HG03025 (cell line): ENCODE data around the gene PPP2R5E.
"Not testable (repeated sequence)": the region's sequence is repeated elsewhere in the genome, so short reads cannot be mapped to it uniquely, and the experiment has no call there.

Experiments
- ATAC-seq: cut with Tn5 transposase; IDR thresholded peaks from one replicate; pipeline ENCODE4 v1.9.1; 2021; ENCODE audit warnings: mild to moderate bottlenecking, moderate library complexity; ENCODE audit not compliant: unreplicated experiment, low FRiP score

Gene PPP2R5E

DNA sequence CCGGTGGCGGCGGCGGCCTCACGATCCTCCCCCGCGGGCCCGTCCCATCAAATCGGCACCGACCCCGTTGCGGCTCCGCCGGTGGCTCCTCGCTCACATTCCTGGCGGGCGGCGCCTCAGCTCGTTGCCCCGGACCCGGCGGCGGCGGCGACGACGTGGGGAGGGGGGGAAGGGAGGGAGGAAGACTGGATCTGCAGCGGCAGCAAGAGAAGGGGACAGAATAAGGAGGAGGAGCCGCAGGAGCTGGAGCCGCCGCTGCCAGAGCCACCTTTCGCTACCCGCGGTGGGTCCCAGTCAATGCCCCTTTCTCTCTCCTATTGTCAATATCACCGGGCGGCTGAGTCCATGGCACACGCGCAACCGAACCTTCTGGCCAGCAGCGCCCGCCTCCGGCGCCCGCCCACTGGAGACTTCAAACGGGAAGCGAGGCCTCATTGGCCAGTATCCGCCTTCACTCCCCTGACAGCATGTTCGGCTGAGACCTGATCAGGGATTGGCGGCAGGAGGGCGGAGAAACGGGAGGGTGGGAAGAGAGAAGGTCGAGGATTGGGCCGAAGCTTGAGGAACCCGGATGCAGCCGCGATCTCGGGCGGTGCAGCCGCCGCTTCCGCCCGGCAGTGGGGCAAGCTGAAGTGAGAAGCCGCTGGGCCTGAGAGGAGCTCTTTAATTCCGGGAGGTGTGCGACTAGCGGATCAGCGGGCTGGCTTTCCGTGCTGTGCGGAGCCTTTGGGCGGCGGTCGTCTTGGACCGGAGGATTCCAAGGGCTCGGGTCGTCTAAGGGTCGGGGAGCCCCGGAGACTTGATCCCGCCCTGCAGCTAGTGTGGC, at the start of gene PPP2R5E:
Gene PPP2R5E, minus strand, starts transcription at position 378 of the 826 bp plus-strand sequence. CDS start 3,692 bp downstream, outside the sequence.
- ATAC-seq: peak; percentile 96

DNA sequence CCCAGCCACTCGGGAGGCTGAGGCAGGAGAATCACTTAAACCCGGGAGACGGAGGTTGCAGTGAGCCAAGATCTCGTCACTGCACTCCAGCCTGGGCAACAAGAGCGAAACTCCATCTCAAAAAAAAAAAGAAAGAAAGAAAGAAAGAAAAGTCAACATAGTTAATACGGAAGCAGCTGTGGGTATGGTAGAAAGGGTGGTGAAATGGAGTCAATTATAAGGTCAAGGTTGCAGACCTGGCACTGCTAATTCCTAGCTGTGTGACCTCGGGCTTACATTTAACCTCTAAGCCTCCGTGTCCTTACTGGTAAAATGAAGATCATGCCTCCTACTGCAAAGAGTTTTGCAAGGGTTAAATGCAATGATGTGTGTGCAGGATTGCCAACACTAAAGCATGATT, 39.9 kb upstream of the PPP2R5E start:
- not testable (repeated sequence) for ATAC-seq

DNA sequence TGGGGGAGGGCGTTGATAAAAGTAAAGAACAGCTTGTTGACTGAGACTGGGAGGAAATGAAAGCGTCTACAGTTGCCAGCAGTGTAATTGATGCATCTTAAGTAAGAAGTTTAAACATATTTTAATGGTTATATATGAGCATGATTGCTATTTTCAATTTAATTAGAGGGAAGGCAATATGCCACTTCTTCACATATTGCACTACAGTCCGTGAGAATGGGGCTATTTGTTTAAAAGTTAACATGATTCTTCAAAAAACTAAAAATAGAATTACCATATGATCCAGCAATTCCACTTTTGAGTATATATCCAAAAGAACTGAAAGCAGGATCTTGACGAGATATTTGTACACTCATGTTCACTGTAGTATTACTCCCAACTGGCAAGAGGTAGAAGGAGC, 38.3 kb upstream of the PPP2R5E start:
- no peak for ATAC-seq

DNA sequence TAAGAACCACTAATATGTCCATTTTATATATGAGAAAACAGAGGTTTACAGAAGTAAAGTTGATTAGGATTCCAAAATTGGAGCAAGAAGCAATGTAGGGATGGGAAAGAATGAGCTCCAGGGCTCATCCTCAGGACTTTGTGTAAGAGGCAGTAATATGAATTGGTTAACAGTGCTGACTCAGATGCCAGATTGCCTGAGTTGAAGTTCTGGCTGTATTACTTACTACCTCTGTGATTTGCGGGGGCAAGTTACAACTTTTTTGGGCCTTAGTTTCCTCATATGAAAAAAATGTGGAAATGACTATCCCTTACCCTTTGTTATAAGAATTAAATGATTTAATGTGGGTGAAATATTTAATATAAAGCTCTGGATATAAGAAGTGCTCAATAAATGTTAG, 35.1 kb upstream of the PPP2R5E start:
- ATAC-seq: no peak

DNA sequence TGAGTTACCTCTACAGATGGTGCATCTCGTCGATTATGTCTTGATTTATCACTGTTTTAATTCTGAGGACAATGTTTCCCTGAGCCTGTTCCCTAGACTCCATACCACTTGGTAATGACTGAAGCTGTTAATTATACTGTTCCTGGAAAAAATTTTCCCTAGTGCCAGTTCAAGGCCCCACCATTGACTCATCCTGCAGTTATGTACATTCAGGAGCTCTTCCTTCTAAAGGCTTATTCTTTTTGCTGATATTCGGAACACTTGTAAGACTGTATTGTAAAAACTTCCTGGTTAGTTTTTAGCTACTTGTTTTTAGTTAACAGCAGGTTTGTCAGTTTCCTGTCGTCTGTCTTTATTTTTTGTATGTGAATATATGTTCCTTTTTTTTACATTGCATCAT, 30.4 kb upstream of the PPP2R5E start:
- no peak for ATAC-seq

DNA sequence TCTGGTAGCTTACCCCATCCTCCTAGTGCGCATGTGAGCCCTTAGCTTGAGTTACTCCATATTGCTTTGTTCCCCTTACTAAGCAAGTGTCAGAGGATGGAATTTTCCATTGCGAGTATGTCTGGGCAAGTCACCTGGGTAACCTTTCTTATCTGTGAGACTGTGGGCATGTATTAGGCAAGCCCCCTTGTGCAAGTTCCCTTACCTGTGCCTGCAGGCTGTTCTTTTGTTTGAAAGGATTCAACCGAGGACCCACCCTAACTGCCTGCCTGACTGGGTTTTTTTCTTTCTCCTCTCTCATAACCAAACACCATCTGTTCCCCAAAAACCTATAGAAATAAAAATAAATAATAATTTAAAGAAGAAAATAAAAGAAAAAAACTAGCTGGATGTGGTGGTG, 22.3 kb upstream of the PPP2R5E start:
- no peak for ATAC-seq

DNA sequence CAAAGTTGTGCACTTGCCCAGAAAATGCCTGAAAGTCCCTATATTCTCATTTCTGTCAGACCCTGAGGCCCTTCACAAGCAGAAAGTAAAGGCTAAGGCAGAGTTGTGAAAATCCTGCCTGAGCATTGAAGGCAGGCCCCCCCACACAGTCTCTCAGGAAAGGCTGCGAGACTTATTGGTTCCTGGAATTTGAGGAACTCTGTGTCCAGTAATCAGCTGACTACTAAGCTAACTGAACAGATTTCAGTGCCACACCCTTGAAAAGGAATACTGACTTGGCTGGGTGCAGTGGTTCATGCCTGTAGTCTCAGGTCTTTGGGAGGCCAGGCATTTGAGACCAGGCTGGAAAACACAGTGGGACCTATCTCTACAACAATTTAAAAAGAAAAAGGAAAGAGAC, 21.1 kb upstream of the PPP2R5E start:
- ATAC-seq: no peak

DNA sequence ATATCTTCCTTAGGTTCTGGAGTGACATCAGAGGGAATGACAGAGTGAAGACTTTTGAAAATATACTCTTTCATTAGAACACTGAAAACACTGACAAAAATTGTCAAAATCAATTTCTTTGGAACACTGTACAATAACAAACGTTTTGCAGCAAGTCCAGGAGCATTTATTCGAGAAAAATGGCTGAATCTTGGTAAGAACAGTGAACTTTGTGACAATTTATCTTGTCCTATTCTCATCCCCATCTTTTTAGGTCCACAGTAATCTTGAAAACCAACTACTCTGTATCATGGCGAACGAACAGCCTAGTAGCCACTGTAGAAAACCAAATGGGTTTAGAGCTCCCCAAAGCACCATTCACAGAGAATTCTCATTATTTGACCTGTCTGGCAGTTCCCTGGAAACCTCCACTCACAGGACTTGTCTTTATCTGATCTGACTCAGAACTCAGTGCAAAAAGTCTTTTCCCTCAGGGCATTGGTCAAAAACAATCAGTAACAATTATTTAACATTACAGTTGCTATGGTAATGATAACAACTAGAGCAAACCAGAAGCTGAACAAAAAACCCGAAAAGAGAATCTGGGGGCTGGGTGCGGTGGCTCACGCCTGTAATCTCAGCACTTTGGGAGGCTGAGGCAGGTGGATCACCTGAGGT, 20.3 kb upstream of the PPP2R5E start:
- ATAC-seq: no peak

DNA sequence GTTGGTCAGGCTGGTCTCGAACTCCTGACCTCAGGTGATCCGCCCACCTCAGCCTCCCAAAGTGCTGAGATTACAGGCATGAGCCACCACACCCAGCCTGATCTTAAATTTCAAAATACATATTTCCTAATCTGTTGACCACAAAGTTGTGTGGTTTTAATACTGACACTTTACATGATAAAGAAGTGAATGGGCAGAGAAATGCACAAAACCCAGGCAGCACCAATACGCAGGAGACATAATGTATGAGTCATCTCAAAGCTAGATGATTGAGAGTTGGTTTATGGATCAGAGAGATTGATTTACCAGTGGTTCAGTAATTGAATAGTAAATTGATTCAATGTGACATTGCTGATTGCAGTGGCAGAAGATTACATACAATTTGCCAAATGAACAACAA, 19.2 kb upstream of the PPP2R5E start:
- ATAC-seq: no peak

DNA sequence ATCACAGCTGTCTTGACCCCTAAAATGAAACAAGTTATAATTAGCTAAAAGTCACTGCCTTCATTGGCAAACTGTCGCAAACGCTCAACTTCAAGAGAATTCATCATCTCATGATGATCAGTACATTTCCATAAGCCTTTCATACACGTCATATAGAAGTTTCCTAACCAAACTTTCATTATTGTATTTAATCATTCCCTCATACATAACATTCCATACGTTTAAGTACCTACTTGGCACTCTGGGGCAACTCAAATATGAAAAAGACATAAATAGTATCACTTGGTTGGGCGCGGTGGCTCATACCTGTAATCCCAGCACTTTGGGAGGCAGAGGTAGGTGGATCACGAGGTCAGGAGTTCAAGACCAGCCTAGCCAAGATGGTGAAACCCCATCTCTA, 12.4 kb upstream of the PPP2R5E start:
- ATAC-seq: no peak

DNA sequence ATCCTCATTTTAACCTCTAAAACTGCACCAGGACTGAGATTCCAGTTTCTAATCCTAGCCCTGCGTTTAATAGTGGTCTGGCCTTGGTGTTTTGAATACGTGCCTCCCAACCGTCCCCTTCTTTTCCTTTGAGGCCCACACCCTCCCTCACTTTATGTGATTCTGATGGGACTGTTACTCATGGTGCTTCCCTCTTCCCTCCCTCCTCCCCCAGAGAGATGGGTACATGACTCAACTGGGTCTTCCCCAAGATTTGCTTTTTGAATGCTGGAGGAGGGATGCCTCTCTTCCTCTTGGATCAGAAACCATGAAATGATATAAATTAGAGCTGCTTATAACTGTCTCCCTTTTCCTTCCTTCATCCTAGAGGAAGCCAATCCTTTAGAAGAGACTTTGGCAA, 8.2 kb upstream of the PPP2R5E start:
- ATAC-seq: no peak

DNA sequence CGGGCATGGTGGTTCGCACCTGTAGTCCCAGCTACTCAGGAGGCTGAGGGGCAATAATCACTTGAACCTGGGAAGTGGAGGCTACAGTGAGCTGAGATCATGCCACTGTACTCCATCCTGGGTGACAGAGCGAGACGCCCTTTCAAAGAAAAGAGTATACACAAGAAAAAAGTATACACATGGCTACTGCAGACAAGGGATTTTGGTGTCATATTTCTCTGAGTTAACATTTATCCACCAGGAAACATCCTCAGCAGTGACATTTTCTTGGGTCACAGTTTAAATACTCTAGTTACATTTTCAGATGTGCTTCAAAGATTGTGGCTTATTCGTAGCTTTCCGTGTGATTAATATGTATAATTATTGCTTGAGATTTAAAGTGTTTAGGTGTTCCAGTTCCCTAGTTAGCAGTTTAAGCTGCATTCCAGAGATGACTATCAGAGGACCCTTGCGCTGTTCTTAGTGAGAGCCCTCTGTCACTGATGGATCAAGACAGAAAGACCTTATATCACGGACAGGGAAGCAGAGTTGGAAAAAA, 4.7 kb upstream of the PPP2R5E start:
- ATAC-seq: no peak

DNA sequence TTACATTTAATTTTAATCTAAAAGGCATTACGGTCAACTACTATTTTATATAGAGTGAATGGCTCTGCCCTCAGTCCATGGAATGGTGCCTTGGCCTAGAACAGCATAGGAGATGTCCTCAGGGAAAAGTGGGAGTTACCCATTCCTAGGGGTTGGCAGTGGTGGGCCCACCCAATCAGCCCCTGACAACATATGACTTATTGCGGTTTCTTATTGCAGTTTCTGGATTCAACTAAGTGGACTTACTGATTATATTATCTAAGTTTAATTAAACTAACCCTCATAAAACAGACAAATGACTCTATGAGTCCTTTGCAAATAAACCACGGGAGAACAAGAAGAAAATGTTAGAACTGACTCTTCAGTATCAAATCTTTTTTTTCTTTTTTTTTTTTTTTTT, 2.3 kb upstream of the PPP2R5E start:
- ATAC-seq: no peak

DNA sequence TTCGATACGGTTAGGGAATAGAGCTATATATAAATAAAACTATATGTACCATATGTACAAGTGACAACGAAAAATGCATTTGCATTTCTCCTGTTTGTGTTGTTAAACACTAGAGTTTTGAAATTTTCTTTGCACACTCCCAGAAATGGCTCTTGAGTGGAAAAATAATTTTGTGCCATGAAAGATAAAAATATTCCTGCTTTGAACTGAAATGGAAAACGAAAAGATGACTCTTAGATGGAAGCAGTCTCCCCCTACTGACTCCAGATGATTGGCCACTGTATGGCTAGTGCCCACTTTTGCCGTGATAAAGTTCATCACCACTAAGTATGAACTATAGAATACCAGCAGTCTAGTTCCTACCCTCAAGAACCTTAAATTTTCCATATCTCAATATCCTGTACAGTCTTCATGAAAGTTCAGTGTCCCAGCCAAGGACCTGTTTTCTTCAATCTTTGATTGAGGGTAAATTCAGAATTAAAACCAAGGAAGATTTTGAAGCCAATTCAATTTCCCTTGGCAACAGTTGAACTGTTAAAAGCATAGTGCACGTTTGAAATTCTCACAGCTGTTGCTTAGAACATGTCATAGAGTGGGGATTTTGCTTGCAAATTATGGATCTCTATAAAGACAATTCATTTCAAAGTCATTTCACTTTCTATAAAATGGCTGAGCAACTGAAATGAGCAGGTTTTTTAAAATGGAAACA, 1.6 kb upstream of the PPP2R5E start:
- ATAC-seq: no peak

DNA sequence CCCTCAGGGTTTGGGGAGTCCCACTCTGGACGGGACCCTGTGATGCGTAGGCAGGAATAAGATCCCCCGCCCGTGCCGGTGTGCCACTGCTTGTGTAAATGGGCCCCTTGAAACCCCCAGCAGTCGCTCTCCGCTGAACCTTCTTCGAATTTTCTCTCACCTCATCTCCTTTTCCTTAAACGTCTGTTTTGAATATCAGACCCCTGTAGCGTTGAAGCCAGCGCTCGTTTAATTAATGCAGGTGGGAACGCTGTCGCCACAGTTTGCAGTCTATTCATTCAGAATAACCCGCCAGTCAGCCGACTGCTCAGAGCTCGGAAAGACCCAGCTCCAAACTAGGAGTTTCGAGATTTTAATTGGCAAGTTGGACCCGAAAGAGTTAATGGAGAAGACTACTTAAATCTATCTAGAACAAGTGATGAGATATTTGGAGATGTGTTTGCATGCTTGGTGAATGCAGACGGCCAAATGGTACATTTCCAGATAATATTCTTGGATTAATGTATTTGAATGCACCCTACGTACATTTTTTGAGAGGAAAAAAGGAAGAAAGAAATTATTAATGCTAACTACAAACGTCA, 739 bp upstream of the PPP2R5E start:
- peak; percentile 16 for ATAC-seq

DNA sequence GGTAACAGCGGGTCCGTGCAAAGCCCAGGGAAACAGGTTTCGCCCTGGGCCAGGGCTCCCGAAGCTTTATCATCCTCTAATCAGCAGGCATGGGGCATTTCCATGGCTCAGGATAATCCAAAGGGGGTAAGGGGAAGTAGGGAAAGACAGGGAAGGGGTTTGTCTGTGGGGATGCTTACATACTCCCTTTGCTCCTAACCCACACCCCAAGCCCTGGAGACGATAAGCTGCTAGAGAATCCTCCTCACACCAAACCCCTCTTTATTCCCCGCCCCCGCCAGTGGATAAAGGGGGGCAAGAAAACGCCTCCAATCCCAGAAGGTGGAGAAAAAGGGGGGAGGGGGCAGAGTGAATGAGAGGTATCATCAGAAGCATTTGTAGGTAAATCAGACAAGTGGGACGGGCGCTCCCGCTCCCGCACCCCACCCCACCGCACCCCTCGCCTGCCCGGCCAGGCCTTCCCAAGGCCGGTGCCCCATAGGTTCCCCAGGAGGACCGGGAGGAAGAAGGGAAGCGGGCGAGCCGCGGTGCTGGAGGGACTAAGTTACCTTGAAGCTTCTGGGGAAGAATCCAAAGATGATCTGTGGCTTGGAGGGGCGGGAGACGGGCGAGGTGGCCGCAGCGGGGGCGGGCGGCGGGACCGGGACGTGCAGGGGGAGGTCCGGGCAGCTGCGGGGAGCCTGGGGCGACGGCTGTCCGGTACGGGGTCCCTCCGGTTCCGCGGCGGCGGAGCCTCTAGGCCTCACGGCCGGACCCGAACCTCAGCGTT, 762 bp downstream of the PPP2R5E start:
- ATAC-seq: peak; percentile 13

DNA sequence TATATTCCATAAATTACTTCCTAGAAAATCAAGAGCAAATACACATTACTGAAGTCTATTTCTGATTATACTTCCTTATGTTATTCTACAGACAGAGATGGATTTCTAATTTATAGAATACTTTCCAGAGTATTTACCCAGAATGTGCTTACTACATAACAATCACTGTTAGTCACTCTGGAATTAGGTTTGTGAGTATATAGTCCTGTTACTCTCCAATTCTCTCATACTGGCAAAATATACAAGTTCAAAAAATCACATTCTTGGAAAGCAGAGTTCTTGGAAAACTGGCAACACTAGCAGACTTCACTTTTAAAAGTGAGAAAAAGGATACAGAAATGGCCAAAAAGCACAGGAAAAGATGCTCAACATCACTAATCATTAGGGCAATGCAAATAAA, 7.3 kb downstream of the PPP2R5E start:
- ATAC-seq: no peak

DNA sequence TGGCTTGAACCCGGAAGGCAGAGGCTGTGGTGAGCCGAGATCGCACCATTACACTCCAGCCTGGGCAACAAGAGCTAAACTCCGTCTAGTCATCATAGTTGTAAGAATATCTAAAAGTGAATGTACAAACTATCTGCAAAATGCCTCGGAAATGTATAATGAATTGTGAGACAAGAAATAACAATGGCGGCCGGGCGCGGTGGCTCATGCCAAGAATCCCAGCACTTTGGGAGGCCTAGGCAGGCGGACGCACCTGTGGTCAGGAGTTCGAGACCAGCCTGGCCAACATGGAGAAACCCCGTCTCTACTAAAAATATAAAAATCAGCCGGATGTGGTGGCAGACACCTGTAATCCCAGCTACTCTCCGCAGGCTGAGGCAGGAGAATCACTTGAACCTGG, 9.7 kb downstream of the PPP2R5E start:
- ATAC-seq: no peak

DNA sequence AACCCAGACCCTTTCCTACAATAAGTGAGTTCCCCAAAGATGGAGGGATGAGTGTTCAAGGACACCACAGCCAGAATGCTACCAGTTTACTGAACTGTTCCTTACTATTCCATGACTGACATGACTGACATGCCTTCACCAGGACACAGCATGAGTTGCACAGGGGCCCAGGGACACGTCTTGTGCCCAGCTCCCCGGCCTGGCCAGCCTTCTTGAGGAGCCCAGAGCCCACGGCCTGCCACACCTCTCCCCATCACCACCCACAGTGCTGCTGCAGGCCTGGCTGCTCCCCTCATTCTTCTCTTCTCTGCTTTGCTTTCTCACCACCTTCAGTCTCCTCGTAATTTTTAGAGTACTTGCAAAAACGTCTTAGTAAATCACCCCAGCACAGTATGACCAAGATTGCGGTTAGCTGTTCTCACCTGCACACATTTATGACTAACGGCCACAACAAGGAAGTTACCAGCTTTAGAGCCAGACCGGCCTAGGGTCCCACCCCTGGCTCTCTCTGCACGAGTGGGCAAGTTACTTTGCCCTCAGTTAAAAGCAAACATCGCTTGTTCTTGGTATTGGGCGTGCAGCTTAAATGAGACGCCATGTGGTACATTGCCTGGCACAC, 18.5 kb downstream of the PPP2R5E start:
- ATAC-seq: peak; percentile 91
